SK-N-MC (cell line): ENCODE data around the gene MOXD1.

Experiments used
- DNase-seq: peaks from one replicate; pipeline ENCODE4 v3.0.0-alpha.2; 2011; ENCODE audit warnings: low read depth, low spot score
- H3K27ac ChIP-seq: fragments of 200-600 bp; sonication (generic); 2 replicates; pipeline ENCODE4 v1.5.1; 2016; ENCODE audit warnings: mixed run types
- H3K36me3 ChIP-seq: fragments of 200-600 bp; sonication (generic); 2 replicates; pipeline ENCODE4 v1.6.1; 2017; ENCODE audit warnings: antibody characterized with exemption, low read length, mixed read lengths; ENCODE audit not compliant: insufficient read depth
- H3K4me3 ChIP-seq: fragments of 200-600 bp; sonication (generic); 2 replicates; pipeline ENCODE4 v1.5.1; 2016
- H3K9ac ChIP-seq: fragments of 200-600 bp; sonication (generic); 2 replicates; pipeline ENCODE4 v1.8.0; 2017; ENCODE audit warnings: mixed run types, mixed read lengths; ENCODE audit not compliant: insufficient read length
- H3K9me3 ChIP-seq: fragments of 200-600 bp; sonication (generic); 2 replicates; pipeline ENCODE4 v1.6.1; 2017; ENCODE audit warnings: low read depth, mild to moderate bottlenecking, antibody characterized with exemption, low read length, moderate library complexity, mixed read lengths
- EZH2 ChIP-seq: fragments of 200-600 bp; sonication (generic); IDR thresholded peaks from one replicate; pipeline ENCODE4 v1.6.1; 2017; ENCODE audit warnings: antibody characterized with exemption
- FOXP2 ChIP-seq: optimal IDR thresholded peaks from 2 replicates; pipeline ENCODE3; 2011; ENCODE audit warnings: mild to moderate bottlenecking, moderate library complexity; ENCODE audit not compliant: insufficient read depth; ENCODE audit errors: extremely low read length, control extremely low read depth
- POLR2AphosphoS5 ChIP-seq: IDR thresholded peaks from 2 replicates; pipeline ENCODE4 v1.6.1; 2012; ENCODE audit warnings: mild to moderate bottlenecking, low read depth, low read length, borderline replicate concordance

Gene MOXD1

DNA sequence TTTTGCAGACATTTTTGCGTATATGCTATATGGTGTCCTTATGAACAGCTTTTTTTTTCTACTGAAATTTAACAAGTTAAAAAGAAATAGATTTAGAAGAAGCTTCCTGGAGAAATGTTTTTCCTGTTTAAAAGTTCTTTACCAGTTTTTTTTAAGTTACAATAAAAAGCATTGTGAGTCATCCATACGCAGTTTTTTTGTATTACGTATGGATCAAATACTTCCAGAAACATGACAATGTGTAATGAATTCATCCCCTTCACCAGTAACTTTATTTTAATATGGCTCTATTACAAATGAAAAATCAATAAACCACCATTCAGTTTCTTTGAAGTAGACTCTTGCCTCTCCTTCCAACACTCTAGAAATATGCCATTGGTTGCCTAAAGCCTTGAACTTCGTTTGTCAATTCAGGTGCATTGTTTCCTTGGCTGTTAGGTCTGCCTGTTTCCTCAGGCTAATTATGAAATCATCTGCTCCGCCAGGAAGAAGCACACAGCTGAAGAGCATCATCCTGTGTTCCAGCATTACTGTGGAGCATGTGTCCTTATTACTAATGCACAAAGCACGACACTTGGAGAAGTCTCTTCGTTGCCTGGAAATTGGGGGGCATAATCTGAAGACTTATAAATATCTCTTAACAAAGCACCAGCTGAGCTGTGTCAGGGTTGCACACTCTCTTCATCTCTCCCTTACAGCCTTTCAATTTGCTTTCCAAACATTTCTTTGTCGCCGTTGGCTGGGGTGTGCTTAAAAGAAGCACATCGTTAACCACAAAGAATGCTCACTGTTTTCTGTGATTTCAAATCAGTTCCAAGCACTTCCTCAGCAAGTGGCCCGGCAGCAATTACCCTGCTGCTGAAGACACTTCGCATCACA is 9.6 kb downstream of the MOXD1 start:
- peak overlapping the region; percentile 12 for H3K9ac ChIP-seq
- peak overlapping the region; percentile 69 for H3K27ac ChIP-seq
- peak; percentile 21; the same call in 1 of the 2 replicates for TF ChIP-seq POLR2AphosphoS5
- no peak for TF ChIP-seq EZH2
- no peak for TF ChIP-seq FOXP2
- H3K4me3 ChIP-seq = peak overlapping the region; percentile 57
- DNase-seq = peak; percentile 59
- H3K36me3 ChIP-seq = no peaks in the 10 kb centered on the region
- no peaks in the 10 kb centered on the region for H3K9me3 ChIP-seq

DNA sequence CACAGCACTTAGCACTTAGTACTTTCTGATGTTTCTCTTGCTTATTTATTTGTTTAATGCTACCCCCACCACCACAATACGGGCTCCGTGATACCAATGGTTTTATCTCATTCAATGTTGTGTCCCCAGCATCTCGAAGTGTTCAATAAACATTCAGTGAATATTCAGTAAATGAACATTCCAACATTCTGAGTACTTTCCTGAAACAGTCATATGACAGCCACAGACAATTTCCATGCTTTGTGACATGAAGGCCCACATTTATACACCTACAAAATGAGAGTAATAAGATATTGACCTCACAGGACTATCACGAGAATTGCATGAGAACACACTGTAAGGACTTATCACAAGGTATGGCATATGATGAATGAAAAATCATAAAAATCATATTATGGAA is 10.8 kb downstream of the MOXD1 start:
- H3K9me3 ChIP-seq = no peaks in the 10 kb centered on the region
- H3K36me3 ChIP-seq = no peaks in the 10 kb centered on the region
- no peak for DNase-seq
- TF ChIP-seq FOXP2 (no peak), EZH2 (no peak), POLR2AphosphoS5 (no peak)
- H3K9ac ChIP-seq = no peak overlapping the region
- H3K4me3 ChIP-seq = no peak overlapping the region
- H3K27ac ChIP-seq = no peak overlapping the region

DNA sequence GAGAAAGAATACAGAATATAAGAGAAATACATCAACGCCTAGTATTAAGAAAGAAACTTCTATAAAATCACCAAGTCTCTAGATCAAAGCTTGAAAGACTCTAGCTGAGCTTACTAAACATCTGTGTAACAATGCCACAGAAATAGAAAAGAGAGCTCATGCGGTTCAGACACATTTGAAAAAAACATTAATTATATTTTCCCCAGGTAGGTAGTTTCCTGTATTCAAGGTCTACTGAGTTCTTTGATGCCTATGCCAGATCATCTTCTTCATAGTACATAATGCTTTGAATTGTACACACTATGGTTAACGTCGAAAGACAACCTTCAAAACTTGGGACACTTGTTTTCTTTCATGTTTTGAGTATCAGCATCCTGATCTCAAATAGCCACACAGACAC is 11.3 kb downstream of the MOXD1 start:
- Histone ChIP-seq H3K27ac (no peak overlapping the region; the same call in 1 of the 2 replicates), H3K4me3 (no peak overlapping the region), H3K36me3 (no peaks in the 10 kb centered on the region), H3K9ac (no peak overlapping the region), H3K9me3 (no peaks in the 10 kb centered on the region)
- no peak for DNase-seq
- TF ChIP-seq POLR2AphosphoS5 = no peak
- TF ChIP-seq EZH2 = no peak
- TF ChIP-seq FOXP2 = no peak

DNA sequence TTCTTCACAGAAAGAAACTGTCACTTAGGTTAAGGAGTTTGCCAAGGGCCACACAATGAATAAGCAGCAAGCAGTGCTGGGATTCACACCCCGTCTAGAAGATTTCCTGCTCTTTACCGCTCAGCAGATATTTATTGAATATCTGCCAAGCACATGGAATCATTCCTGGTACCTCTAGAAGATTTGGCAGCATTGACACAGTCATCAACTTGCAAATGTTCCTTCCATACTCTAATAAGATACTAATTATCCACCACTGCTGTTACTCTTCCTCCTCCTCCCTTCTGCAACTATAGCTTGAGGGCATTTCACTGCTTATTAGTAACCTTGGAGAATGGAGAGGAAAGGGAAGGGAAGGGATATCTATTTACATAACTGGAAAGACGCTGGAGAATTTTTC is 13.0 kb downstream of the MOXD1 start:
- TF ChIP-seq FOXP2 (peak; percentile 73), EZH2 (no peak), POLR2AphosphoS5 (peak; percentile 64; the same call in 1 of the 2 replicates)
- Histone ChIP-seq H3K36me3 (no peaks in the 10 kb centered on the region), H3K4me3 (peak overlapping the region; percentile 51), H3K9me3 (no peaks in the 10 kb centered on the region), H3K9ac (peak overlapping the region; percentile 39), H3K27ac (peak overlapping the region; percentile 95)
- DNase-seq = peak; percentile 98

DNA sequence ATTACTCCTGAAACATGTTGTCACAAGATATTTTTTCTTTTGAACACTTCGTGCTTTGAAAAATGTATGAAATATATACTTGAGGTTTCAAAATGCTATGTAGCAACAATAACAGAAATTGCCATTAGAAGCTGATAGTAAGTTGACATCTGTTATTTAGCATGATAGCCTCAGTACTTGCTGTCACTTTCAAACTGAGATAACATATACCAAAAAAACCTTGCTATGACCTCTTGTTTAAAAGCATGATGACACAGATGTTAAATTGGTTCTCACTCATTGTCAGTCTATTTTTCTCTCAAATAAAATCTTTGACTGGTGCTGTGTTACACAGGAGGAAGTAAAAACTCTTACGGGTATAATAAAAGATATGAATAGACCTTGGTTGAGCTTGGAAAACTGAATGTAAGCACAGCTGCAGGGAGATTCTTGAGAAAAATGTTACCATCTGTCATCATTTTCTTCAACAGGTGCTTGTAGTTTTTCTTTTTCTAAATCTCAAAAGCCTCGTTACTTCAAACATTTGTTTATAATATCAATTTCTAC is 18.6 kb downstream of the MOXD1 start:
- Histone ChIP-seq H3K4me3 (no peak overlapping the region), H3K9ac (no peak overlapping the region), H3K9me3 (peaks cover 7% of the 10 kb centered on the region; the same call in 1 of the 2 replicates), H3K36me3 (no peaks in the 10 kb centered on the region), H3K27ac (peak overlapping the region; percentile 37)
- TF ChIP-seq EZH2 (no peak), POLR2AphosphoS5 (no peak), FOXP2 (no peak)
- no peak for DNase-seq

DNA sequence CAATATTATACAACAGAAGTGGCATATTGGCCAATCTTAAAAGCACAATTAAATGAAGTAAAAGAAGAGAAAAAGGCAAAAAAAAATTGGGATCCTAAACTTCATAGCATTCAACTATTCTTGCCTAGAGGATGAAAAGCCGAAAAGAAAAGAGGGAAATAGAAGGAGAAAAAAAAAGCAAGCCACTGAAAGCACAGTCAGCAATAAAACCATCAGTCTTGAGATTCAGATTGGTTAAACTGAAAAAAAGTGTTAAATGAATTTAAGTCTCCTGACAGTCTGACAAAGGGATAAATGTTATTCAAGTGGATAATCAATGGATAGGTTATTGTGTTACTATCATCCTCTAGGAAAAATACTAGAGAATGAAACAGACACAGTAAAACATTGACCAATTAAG is 19.9 kb downstream of the MOXD1 start:
- Histone ChIP-seq H3K27ac (no peak overlapping the region), H3K9ac (no peak overlapping the region), H3K36me3 (no peaks in the 10 kb centered on the region), H3K4me3 (no peak overlapping the region), H3K9me3 (peaks cover 7% of the 10 kb centered on the region; the same call in 1 of the 2 replicates)
- no peak for TF ChIP-seq POLR2AphosphoS5
- TF ChIP-seq EZH2 = no peak
- TF ChIP-seq FOXP2 = no peak
- DNase-seq = no peak

DNA sequence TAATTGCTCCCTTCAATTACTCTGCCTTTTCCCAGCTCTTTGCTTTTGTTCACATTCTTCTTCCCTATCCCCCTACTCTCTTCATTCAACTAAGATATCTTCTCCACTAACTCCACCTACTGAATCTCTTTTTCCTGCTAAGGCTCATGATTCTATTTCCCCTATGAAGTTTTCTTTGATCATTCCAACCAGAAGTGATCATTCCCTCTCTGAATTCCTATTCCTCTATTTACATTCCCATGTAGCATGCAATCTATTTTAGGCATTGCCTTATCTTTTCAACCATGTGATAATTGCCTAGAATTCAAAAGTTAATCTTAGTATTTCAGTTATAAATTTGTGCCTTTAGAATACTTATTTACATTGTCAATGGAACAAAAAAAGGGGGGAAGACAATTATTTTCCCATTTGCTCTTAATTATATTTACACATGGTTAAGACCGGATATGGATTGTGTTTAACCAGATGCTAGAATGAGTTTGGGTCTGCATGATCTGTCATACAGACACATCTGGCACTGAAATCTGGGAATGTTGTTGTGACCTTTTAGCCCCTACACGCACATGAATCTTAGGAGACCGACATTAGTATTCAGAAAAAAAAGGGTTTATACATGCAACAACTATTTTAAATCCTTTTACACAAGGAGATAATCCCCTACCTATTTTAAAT is 20.8 kb downstream of the MOXD1 start:
- Histone ChIP-seq H3K9ac (no peak overlapping the region), H3K9me3 (peaks cover 7% of the 10 kb centered on the region; the same call in 1 of the 2 replicates), H3K4me3 (no peak overlapping the region), H3K27ac (no peak overlapping the region), H3K36me3 (no peaks in the 10 kb centered on the region)
- TF ChIP-seq EZH2 (no peak), FOXP2 (no peak), POLR2AphosphoS5 (no peak)
- no peak for DNase-seq

DNA sequence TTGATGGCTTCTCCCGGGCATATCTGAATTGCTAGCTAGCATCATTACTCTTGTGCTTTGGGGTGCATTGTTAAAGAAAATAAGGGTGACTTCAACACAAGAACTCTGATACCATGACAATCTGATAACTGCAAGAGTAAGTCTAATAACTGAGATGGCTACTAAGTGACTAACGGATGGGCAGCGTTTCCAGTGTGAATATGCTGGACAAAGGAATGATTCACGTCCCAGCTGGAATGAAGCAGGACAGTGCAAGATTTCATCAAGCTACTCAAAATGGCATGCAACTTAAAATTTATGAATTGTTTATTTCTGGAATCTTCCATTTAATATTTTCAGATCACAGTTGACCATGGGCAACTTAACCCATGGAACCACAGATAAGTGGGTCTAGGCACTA is 31.7 kb downstream of the MOXD1 start:
- DNase-seq = no peak
- H3K9ac ChIP-seq = no peak overlapping the region
- TF ChIP-seq EZH2 (no peak), POLR2AphosphoS5 (no peak), FOXP2 (no peak)
- no peaks in the 10 kb centered on the region for H3K36me3 ChIP-seq
- H3K4me3 ChIP-seq = no peak overlapping the region
- H3K9me3 ChIP-seq = no peaks in the 10 kb centered on the region
- no peak overlapping the region for H3K27ac ChIP-seq
